ENCODE measurements around the gene WDR49. TPM values are rescaled to one million over a fixed set of nuclear protein-coding genes. Genes with fewer than 3 reads are reported as not detected.

Gene WDR49
- total RNA-seq, 1 experiment from 2014 or later: 1.4 TPM

DNA sequence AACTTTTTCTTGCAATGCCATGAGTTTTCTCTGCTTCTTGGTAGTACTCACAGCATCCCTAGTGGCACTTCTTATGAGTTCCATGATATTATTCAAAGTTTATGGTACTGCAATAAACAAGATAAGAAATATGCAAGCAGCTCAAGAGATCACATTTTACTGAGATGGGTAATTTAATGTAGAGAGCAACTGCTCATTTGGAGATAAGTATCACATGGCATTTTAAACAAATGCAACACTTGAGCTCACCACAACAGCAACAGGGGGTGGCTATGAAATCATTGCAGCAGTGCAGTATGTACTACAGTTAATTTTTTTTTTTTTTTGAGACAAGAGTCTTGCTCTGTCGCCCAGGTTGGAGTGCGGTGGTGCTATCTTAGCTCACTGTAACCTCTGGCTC, 85.1 kb downstream of the WDR49 start:
- TF ChIP-seq, protein P1, sequence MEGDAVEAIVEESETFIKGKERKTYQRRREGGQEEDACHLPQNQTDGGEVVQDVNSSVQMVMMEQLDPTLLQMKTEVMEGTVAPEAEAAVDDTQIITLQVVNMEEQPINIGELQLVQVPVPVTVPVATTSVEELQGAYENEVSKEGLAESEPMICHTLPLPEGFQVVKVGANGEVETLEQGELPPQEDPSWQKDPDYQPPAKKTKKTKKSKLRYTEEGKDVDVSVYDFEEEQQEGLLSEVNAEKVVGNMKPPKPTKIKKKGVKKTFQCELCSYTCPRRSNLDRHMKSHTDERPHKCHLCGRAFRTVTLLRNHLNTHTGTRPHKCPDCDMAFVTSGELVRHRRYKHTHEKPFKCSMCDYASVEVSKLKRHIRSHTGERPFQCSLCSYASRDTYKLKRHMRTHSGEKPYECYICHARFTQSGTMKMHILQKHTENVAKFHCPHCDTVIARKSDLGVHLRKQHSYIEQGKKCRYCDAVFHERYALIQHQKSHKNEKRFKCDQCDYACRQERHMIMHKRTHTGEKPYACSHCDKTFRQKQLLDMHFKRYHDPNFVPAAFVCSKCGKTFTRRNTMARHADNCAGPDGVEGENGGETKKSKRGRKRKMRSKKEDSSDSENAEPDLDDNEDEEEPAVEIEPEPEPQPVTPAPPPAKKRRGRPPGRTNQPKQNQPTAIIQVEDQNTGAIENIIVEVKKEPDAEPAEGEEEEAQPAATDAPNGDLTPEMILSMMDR (IDR thresholded peaks at IDR 0.05; ENCODE audit: unreplicated experiment): no peak
- CTCF ChIA-PET: interaction anchor here (0.6 to 0.7 kb wide), 2 partner anchors 18 to 82 kb away, joined by 3 to 4 read pairs; no protein-coding TSS in a partner anchor
- H3K36me3 Mint-ChIP-seq (ENCODE audit: insufficient read depth, unreplicated experiment): no peaks in the 10 kb centered on the region
- H3K27me3 Mint-ChIP-seq (ENCODE audit: unreplicated experiment): peaks cover 10% of the 10 kb centered on the region
- intact Hi-C loops (cut with micrococcal nuclease; ENCODE audit: unreplicated experiment): no loop called here
- no TSS peak for BruUV-seq (replicated peaks)
- H3K9me3 Mint-ChIP-seq (ENCODE audit: low read depth, unreplicated experiment): no peaks in the 10 kb centered on the region
- no peak for DNase-seq
- H3K27ac Mint-ChIP-seq (ENCODE audit: unreplicated experiment): no peak overlapping the region
- H3K4me3 Mint-ChIP-seq (ENCODE audit: low read depth, unreplicated experiment): no peak overlapping the region
- H3K4me1 Mint-ChIP-seq (ENCODE audit: low read depth, unreplicated experiment): peaks cover 2% of the 10 kb centered on the region

DNA sequence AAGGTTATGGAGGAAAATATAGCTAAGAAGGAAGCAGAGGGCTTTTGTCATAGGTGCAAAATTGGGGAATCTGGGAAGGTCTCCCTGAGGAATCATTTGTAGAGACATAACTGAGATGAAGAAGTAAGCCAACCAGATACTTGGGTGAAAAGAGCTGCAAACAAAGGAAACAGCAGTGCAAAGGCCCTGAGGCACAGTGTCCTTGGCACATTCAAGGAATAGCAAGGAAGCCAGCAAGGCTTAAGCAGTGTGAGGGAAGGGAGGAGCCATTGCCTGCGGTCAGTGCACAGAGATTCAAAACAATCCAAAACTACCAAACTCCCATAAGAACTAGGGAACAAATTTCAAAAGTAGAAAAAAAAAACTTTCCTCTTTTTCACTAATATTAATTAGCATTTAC, 88.3 kb downstream of the WDR49 start:
- no peaks in the 10 kb centered on the region for H3K36me3 Mint-ChIP-seq (ENCODE audit: insufficient read depth, unreplicated experiment)
- CTCF ChIA-PET: no interaction called here

DNA sequence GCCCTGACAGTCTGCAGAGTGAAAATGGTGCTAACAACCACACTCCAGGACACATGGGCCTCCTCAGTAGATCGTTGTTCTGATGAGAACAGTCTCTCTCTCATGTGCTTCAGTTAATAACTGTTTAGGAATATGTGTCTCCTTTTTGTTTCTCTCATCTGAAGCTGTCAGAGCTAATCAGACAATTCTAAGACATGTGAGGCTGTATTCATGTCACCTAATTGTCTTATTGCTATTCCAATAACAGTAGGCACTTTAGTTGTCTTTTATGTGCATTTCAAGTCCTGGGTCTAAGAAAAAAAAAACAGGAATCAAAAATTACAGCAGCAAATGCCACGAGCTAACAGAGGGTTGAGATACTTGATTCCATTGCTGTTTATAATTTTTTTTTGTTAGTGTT, 89.1 kb downstream of the WDR49 start:
- Mint-ChIP-seq H3K4me1 (ENCODE audit: low read depth, unreplicated experiment) (no peaks in the 10 kb centered on the region), H3K9me3 (ENCODE audit: low read depth, unreplicated experiment) (no peaks in the 10 kb centered on the region), H3K27me3 (ENCODE audit: unreplicated experiment) (no peaks in the 10 kb centered on the region), H3K36me3 (ENCODE audit: insufficient read depth, unreplicated experiment) (no peaks in the 10 kb centered on the region), H3K4me3 (ENCODE audit: low read depth, unreplicated experiment) (no peak overlapping the region), H3K27ac (ENCODE audit: unreplicated experiment) (no peak overlapping the region)
- intact Hi-C loops (cut with micrococcal nuclease; ENCODE audit: unreplicated experiment): no loop called here
- no TSS peak for BruUV-seq (replicated peaks)
- no peak for DNase-seq
- TF ChIP-seq, protein P1 (IDR thresholded peaks at IDR 0.05; ENCODE audit: unreplicated experiment): no peak
- CTCF ChIA-PET: no interaction called here

More for the DNA sequence above, 88.3 kb downstream of the WDR49 start:
- no peaks in the 10 kb centered on the region for H3K9me3 Mint-ChIP-seq (ENCODE audit: low read depth, unreplicated experiment)
- H3K27ac Mint-ChIP-seq (ENCODE audit: unreplicated experiment): no peak overlapping the region
- intact Hi-C loops (cut with micrococcal nuclease; ENCODE audit: unreplicated experiment): no loop called here
- no peaks in the 10 kb centered on the region for H3K27me3 Mint-ChIP-seq (ENCODE audit: unreplicated experiment)
- no peak for DNase-seq
- no peak overlapping the region for H3K4me3 Mint-ChIP-seq (ENCODE audit: low read depth, unreplicated experiment)
- H3K4me1 Mint-ChIP-seq (ENCODE audit: low read depth, unreplicated experiment): no peaks in the 10 kb centered on the region
- TF ChIP-seq, protein P1 (IDR thresholded peaks at IDR 0.05; ENCODE audit: unreplicated experiment): no peak
- no TSS peak for BruUV-seq (replicated peaks)

DNA sequence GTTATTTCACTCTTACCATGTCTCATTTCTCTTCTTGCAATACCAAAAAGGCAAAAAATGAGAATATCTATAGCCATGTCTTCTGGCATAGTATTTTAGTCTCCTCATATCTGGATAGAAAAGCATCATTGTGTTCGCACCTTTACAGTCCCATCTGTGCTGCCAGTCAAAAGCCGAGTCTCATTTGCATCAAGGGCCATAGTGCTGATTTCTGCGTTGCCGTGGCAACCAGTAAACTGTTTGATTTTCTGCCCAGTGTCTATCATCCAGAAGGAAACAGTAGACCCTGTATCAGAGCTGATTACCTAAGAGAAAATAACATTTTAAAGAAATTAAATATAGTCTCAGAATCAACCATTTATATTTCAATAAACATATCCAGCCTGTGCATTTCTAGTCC, 93.8 kb downstream of the WDR49 start:
- no peaks in the 10 kb centered on the region for H3K36me3 Mint-ChIP-seq (ENCODE audit: insufficient read depth, unreplicated experiment)
- no peak overlapping the region for H3K27ac Mint-ChIP-seq (ENCODE audit: unreplicated experiment)
- no peaks in the 10 kb centered on the region for H3K9me3 Mint-ChIP-seq (ENCODE audit: low read depth, unreplicated experiment)
- H3K27me3 Mint-ChIP-seq (ENCODE audit: unreplicated experiment): no peaks in the 10 kb centered on the region
- intact Hi-C loops (cut with micrococcal nuclease; ENCODE audit: unreplicated experiment): no loop called here
- TF ChIP-seq, protein P1 (IDR thresholded peaks at IDR 0.05; ENCODE audit: unreplicated experiment): no peak
- H3K4me3 Mint-ChIP-seq (ENCODE audit: low read depth, unreplicated experiment): no peak overlapping the region
- no peaks in the 10 kb centered on the region for H3K4me1 Mint-ChIP-seq (ENCODE audit: low read depth, unreplicated experiment)
- no peak for DNase-seq
- CTCF ChIA-PET: no interaction called here
- no TSS peak for BruUV-seq (replicated peaks)
